ENCODE data around the gene EIF4E3. TPM values are rescaled to one million over a fixed set of nuclear protein-coding genes. Genes with fewer than 3 reads are reported as not detected.

EIF4E3 gene
- polyA plus RNA-seq, 3 donors from 2014 or later, result 20.0 to 44.3 (median 36.1) TPM

DNA sequence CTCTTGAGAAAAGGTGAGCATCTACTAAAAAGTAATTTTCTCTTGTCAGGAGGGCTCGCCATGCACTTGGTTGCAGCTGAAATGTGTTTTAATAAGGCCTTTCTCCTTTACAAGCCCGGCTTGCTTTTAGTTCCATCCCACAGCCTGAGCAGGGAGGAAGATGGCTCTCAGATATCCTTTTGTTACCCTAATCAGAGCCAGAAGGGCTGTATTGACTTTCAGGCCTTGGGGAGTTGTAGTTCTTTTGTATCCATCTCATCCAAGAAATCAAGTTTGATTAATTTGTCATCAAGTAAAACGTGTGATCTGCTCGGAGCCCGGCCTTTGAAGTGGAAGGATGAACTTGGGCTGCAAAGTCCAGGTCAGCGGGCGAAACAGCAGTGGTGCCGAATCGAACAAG is 52.9 kb downstream of the EIF4E3 start:
- Mint-ChIP-seq H3K27me3 (ENCODE audit: low read depth in 3 of 3) (peaks cover 0 to 1% (median 0%) of the 10 kb centered on the region in 3 donors), H3K4me3 (no peak overlapping the region), H3K4me1 (peaks cover 0 to 2% of the 10 kb centered on the region in 2 donors), H3K9me3 (no peaks in the 10 kb centered on the region), H3K36me3 (peaks cover under 1 to 11% (median 2%) of the 10 kb centered on the region in 3 donors), H3K27ac (peak overlapping the region in 1 of 6 donors; percentile 21)
- no peak for DNase-seq

- Mint-ChIP-seq H3K27me3 (ENCODE audit: low read depth in 3 of 3) (peaks cover 0 to 1% (median 0%) of the 10 kb centered on the region in 3 donors), H3K27ac (no peak overlapping the region), H3K4me1 (peaks cover 0 to 3% of the 10 kb centered on the region in 2 donors), H3K4me3 (no peak overlapping the region), H3K36me3 (peaks cover 0 to 17% (median under 1%) of the 10 kb centered on the region in 3 donors), H3K9me3 (no peaks in the 10 kb centered on the region)
- no peak for DNase-seq
These were observed 53.9 kb downstream of the EIF4E3 start for GRCh38 chr3:71671216-71671845.

DNA sequence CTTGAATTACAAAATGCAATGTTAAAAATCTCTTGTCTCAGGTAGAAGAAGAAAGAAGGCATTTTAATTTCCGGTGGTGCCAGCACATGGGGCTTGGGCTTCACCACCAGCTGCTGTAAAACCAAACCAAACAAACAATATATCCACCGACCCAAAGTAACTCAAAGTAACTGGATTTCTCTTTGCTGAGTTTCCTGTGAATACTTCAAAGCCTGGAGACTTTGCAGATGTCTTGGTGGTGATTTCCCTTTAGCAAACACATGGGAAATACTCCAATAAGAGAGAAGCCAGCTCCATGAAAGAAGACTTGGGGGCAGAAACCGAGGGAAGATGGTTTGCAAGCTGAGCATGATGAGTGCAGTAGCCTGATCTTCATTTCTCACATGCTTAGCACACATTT is 62.6 kb downstream of the EIF4E3 start:
- DNase-seq, result no peak
- H3K9me3 Mint-ChIP-seq, result peaks cover 0 to 8% (median 1%) of the 10 kb centered on the region in 6 donors
- peaks cover 0 to 1% (median 0%) of the 10 kb centered on the region in 3 donors for H3K27me3 Mint-ChIP-seq (ENCODE audit: low read depth in 3 of 3)
- peak overlapping the region in 1 of 6 donors; percentile 26 for H3K27ac Mint-ChIP-seq
- peaks cover 24 to 26% of the 10 kb centered on the region in 2 donors for H3K4me1 Mint-ChIP-seq
- H3K36me3 Mint-ChIP-seq, result peaks cover 11 to 26% (median 20%) of the 10 kb centered on the region in 3 donors
- no peak overlapping the region for H3K4me3 Mint-ChIP-seq

DNA sequence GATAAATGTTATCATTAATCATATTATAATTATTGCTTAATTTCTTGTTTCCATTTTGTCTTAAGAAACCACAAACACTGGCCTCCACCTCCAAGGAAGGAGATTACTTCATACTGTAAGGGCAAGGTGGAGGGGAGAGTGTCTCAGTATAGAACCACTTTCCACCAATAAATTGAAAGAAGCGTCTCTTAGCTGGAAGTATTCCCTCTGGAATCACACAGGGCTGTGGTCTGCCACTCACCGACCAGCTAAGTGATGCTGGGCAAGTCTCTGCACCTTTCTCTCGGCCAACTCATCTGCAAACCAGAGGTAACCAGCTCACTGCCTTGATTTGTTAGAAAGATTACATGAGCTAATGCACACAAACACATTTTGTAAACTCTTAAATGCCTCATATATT is 63.1 kb downstream of the EIF4E3 start:
- Mint-ChIP-seq H3K36me3 (peaks cover 11 to 26% (median 15%) of the 10 kb centered on the region in 3 donors), H3K9me3 (peaks cover 0 to 8% (median 1%) of the 10 kb centered on the region in 6 donors), H3K4me3 (no peak overlapping the region), H3K4me1 (peaks cover 22 to 26% of the 10 kb centered on the region in 2 donors), H3K27me3 (ENCODE audit: low read depth in 3 of 3) (peaks cover 0 to 1% (median 0%) of the 10 kb centered on the region in 3 donors), H3K27ac (peak overlapping the region in 1 of 6 donors; percentile 26)
- DNase-seq, result no peak

DNA sequence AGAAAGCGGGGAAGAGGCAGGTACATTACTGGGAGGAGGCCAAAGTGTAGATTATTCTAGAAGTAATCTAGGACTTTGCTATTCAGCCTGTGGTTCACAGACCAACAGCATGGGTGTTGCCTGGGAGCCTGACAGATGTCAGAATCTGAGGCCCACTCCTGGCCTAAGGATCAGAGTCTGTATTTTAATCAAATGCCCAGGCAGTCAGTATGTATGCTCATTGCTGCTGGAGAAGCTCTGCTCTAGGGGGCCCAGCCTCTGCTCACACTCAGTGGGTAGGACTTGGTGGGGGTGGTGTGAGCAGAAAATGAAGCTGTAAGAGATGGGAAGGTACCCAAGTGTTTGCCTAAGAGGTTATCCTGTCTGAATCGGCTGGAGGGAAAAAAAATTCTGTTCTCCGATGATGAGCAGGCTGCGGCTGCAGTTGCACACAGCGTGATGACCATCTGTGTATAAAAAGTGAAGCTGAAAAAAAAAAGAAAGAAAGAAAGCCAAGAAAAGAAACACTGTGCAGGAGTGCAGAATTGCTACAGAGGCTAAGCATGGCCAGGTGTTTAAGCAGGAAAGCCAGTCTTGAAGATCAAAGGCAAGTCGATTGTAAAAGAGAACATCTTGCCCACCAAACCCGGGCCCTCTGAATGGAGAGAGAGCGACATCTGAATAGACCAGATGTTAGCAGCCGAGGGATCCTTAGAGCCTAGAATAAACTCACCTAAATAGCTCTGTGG is 65.2 kb downstream of the EIF4E3 start:
- Mint-ChIP-seq H3K27me3 (ENCODE audit: low read depth in 3 of 3) (peaks cover 0 to 1% (median 0%) of the 10 kb centered on the region in 3 donors), H3K36me3 (peaks cover 0 to 16% (median 0%) of the 10 kb centered on the region in 3 donors), H3K4me1 (peaks cover 20 to 26% of the 10 kb centered on the region in 2 donors), H3K4me3 (no peak overlapping the region), H3K27ac (peak overlapping the region in 2 of 6 donors; percentile 33 to 47), H3K9me3 (peaks cover 0 to 2% (median 0%) of the 10 kb centered on the region in 6 donors)
- no peak for DNase-seq

DNA sequence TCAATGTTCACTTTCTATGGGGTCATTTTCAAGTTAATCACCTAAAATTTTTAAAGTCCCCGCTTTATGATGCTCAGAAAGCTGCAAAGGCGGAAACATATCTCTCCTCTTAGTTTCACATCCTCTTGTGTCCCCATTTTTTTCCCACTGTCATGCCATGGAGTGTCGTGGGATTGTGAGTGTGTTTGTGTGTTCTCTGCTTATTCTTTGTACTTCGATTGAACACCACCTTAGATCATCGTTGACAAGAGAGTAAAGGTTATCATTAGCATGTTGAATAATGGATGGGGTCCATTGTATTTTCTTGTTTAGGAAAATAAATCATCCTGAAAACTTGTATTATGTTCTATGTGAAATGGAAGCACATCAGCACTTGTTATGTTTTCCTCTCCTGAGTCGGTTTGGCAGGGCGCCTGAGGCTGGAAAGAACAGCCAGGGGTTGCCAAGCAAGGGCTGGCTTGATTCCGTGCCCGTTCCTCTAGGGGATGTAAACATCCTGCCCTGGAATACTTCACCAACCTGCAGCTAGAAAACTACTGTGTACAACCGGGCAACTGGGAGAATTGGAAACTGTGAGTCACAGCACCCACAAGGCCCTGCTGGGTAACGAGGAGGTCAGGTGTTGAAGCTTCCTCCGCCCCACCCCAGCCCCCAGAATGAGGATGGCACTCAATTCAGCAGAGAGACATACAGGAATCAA is 67.2 kb downstream of the EIF4E3 start:
- Mint-ChIP-seq H3K4me3 (no peak overlapping the region), H3K27ac (no peak overlapping the region), H3K36me3 (peaks cover 0 to 16% (median 4%) of the 10 kb centered on the region in 3 donors)

DNA sequence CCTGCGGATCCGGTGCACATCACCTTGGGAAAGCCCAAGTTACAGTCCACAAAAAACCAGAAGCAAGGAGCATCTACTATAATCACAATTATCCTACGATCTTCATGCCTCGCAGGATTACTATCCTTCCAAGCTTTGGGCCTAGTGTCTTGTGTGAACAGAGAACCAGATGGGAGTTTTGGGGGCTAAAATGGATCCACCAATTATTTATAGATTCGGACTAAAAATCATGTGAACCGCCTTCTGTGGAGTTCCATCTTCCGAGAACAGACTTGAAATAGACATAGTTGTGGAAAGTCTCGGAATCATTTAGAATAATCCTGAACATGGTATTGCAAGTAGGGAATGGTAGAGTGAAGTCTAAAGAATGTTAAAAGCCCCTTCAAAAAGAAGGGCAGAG is 70.1 kb downstream of the EIF4E3 start:
- no peak overlapping the region for H3K27ac Mint-ChIP-seq
- H3K4me1 Mint-ChIP-seq, result peaks cover 17 to 21% of the 10 kb centered on the region in 2 donors
- H3K36me3 Mint-ChIP-seq, result peaks cover 0 to 9% (median 4%) of the 10 kb centered on the region in 3 donors
- no peak for DNase-seq
- H3K4me3 Mint-ChIP-seq, result no peak overlapping the region
- H3K9me3 Mint-ChIP-seq, result no peaks in the 10 kb centered on the region
- H3K27me3 Mint-ChIP-seq (ENCODE audit: low read depth in 3 of 3), result no peaks in the 10 kb centered on the region

More for the DNA sequence above, 67.2 kb downstream of the EIF4E3 start:
- peaks cover 0 to 1% (median 0%) of the 10 kb centered on the region in 3 donors for H3K27me3 Mint-ChIP-seq (ENCODE audit: low read depth in 3 of 3)
- no peak for DNase-seq
- H3K9me3 Mint-ChIP-seq, result no peaks in the 10 kb centered on the region
- peaks cover 19 to 26% of the 10 kb centered on the region in 2 donors for H3K4me1 Mint-ChIP-seq

GRCh38 chr3:71653414-71653807 is 71.8 kb downstream of the EIF4E3 start:
- peaks cover under 1 to 5% of the 10 kb centered on the region in 2 donors for H3K4me1 Mint-ChIP-seq

DNA sequence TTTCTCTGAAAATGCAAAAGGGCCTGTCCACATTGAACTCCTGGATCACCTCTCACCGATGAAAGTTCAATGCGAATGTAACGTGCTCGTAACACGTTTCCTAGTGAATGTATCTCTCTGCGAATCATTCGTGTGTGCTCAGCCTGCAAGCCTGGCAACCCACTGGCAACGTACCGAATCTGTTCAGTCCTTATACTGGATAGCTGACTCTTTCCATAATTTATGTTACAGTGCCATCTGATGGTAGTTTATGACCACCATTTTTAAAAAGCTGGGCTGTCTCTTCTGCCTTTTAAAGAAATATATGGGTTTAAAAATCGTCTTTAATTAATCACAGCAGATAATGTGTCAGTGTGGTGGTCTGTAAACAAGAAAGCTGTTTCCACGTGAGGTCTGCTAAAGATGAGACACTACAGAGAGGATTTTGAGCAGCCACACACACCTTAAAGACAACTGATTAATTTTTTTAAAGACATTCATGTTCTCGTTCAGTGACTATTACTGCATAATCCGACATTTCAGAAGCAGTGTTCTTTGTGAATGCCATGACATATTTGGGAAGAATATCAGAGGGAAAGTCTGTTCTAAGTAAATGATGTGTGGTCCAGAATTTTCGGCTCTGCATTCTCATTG is 72.3 kb downstream of the EIF4E3 start:
- H3K36me3 Mint-ChIP-seq, result peaks cover 0 to 9% (median 4%) of the 10 kb centered on the region in 3 donors
- no peaks in the 10 kb centered on the region for H3K9me3 Mint-ChIP-seq
- H3K4me3 Mint-ChIP-seq, result no peak overlapping the region
- no peak overlapping the region for H3K27ac Mint-ChIP-seq
- no peak for DNase-seq
- H3K4me1 Mint-ChIP-seq, result no peaks in the 10 kb centered on the region
- peaks cover 0 to 2% (median 0%) of the 10 kb centered on the region in 3 donors for H3K27me3 Mint-ChIP-seq (ENCODE audit: low read depth in 3 of 3)

More at GRCh38 chr3:71653414-71653807, 71.8 kb downstream of the EIF4E3 start:
- Mint-ChIP-seq H3K9me3 (no peaks in the 10 kb centered on the region), H3K27ac (peak overlapping the region in 1 of 6 donors; percentile 4), H3K36me3 (peaks cover 0 to 9% (median 4%) of the 10 kb centered on the region in 3 donors), H3K27me3 (ENCODE audit: low read depth in 3 of 3) (peaks cover 0 to 2% (median 0%) of the 10 kb centered on the region in 3 donors), H3K4me3 (no peak overlapping the region)
- DNase-seq, result no peak

DNA sequence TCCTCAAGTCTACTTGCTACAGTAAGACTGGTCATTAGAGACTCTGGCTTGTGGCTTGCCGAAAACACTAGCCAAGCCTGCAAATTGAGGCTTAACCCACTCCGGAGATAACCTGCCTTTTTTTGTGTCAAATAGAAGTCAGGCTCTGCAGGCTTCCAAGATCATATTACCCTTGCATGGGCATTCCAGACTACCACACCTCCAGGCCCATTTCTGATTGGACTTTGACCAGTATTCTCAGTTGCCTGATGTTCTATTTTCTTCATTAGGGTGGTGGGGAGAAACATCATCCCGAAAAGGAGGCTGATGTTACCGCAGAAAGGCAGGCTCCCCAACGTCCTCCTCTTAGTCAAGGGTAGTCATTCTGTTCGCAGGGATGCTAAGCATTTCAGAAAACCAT is 73.6 kb downstream of the EIF4E3 start:
- H3K9me3 Mint-ChIP-seq, result no peaks in the 10 kb centered on the region
- H3K36me3 Mint-ChIP-seq, result peaks cover 0 to 9% (median 4%) of the 10 kb centered on the region in 3 donors
- H3K27me3 Mint-ChIP-seq (ENCODE audit: low read depth in 3 of 3), result peaks cover 0 to 2% (median 0%) of the 10 kb centered on the region in 3 donors
- no peak overlapping the region for H3K27ac Mint-ChIP-seq
- no peaks in the 10 kb centered on the region for H3K4me1 Mint-ChIP-seq
- H3K4me3 Mint-ChIP-seq, result no peak overlapping the region
- DNase-seq, result no peak

- Mint-ChIP-seq H3K36me3 (peaks cover 0 to 9% (median 4%) of the 10 kb centered on the region in 3 donors), H3K9me3 (no peaks in the 10 kb centered on the region), H3K27ac (no peak overlapping the region), H3K4me3 (no peak overlapping the region), H3K27me3 (ENCODE audit: low read depth in 3 of 3) (peaks cover 0 to 3% (median 0%) of the 10 kb centered on the region in 3 donors), H3K4me1 (no peaks in the 10 kb centered on the region)
- no peak for DNase-seq
These were observed 74.8 kb downstream of the EIF4E3 start for GRCh38 chr3:71650372-71650771.

DNA sequence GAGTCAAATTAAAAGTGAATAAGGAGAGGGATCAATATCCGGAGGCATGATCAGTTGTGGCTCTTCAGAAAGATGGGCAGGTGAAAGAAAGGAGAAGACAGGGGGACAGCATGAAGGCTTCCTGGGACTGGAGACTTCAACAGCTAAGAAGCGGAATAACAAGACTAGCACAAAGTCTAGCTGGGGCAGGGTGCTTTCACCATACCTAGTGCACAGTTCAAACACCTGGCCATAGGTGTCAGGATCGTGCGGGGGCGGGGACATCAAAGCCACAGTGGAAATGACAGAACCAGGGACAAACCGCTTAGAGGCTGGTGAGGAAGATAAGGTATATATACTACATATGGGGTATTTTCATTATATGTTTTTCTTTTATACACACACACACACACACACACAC is 75.4 kb downstream of the EIF4E3 start:
- Mint-ChIP-seq H3K4me3 (no peak overlapping the region), H3K9me3 (no peaks in the 10 kb centered on the region), H3K36me3 (peaks cover 5 to 13% (median 9%) of the 10 kb centered on the region in 3 donors), H3K4me1 (no peaks in the 10 kb centered on the region), H3K27ac (no peak overlapping the region), H3K27me3 (ENCODE audit: low read depth in 3 of 3) (peaks cover 0 to 3% (median 0%) of the 10 kb centered on the region in 3 donors)
- no peak for DNase-seq

DNA sequence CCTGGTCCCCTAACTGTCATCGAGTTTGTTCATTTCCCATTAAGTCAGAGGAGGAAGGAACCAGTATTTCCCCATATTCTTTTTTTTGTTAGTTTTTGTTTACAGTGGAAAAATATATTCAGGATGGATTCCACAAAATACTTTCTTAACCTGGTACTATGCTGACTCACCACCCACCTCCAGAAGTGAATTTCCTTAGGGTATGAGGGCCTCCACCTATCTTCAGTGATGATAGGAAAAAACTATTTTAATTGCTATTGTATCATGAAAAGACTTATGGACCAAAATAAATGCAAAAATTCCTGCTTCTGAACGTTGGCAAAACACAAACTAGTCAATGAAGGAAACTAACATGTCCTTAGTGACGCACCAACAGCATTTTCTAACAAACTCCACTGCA is 77.5 kb downstream of the EIF4E3 start:
- Mint-ChIP-seq H3K36me3 (peaks cover 9 to 11% (median 11%) of the 10 kb centered on the region in 3 donors), H3K9me3 (no peaks in the 10 kb centered on the region), H3K4me1 (no peaks in the 10 kb centered on the region), H3K27ac (no peak overlapping the region), H3K27me3 (ENCODE audit: low read depth in 3 of 3) (peaks cover 0 to 3% (median 0%) of the 10 kb centered on the region in 3 donors), H3K4me3 (no peak overlapping the region)
- DNase-seq, result no peak

Data from immature natural killer cell (primary cell).